ENCODE data around the gene WDR74.
"Not testable (repeated sequence)": the region's sequence is repeated elsewhere in the genome, so short reads cannot be mapped to it uniquely, and the experiment has no call there.

WDR74 gene

GRCh38 chr11:62840721-62841360 is 1.5 kb upstream of the WDR74 start:
- peak; percentile 87 for DNase-seq

GRCh38 chr11:62835336-62835735 is 4.1 kb downstream of the WDR74 start:
- no peak for DNase-seq

GRCh38 chr11:62832336-62833234 is 6.8 kb downstream of the WDR74 start, which contains the start of gene TEX54:
TEX54 (minus strand) TSS chr11:62832841.
- no peak for DNase-seq

- peak; percentile 100 for DNase-seq
Measured at GRCh38 chr11:62831520-62832335, 7.7 kb downstream of the WDR74 start, which contains the start of gene STX5. STX5 (minus strand) TSS chr11:62832051; CDS start chr11:62831243, 808 bp downstream.

GRCh38 chr11:62830904-62831519 is 8.4 kb downstream of the WDR74 start:
- no peak for DNase-seq

GRCh38 chr11:62828130-62828529 is 11.3 kb downstream of the WDR74 start:
- not testable (repeated sequence) for DNase-seq

- DNase-seq, result no peak
Measured at GRCh38 chr11:62823677-62824076, 15.7 kb downstream of the WDR74 start.

GRCh38 chr11:62817129-62817528 is 22.3 kb downstream of the WDR74 start:
- DNase-seq, result no peak

GRCh38 chr11:62816557-62816956 is 22.8 kb downstream of the WDR74 start:
- no peak for DNase-seq

- DNase-seq, result no peak
Measured at GRCh38 chr11:62811659-62812058, 27.7 kb downstream of the WDR74 start.

- DNase-seq, result no peak
Measured at GRCh38 chr11:62810748-62811147, 28.6 kb downstream of the WDR74 start.

- no peak for DNase-seq
Measured at GRCh38 chr11:62806611-62807121, 32.7 kb downstream of the WDR74 start.

- DNase-seq, result peak; percentile 42
Measured at GRCh38 chr11:62805961-62806441, 33.4 kb downstream of the WDR74 start.

GRCh38 chr11:62805076-62805892 is 34.1 kb downstream of the WDR74 start, which contains the start of gene NXF1:
NXF1 (minus strand) TSS chr11:62805440; CDS start chr11:62805356, 84 bp downstream.
- peak; percentile 94 for DNase-seq

GRCh38 chr11:62804310-62805075 is 34.9 kb downstream of the WDR74 start:
- DNase-seq, result peak; percentile 31

- DNase-seq, result no peak
Measured at GRCh38 chr11:62801071-62801470, 38.3 kb downstream of the WDR74 start.

- DNase-seq, result no peak
Measured at GRCh38 chr11:62799486-62799885, 39.9 kb downstream of the WDR74 start.

GRCh38 chr11:62796281-62796680 is 43.1 kb downstream of the WDR74 start:
- no peak for DNase-seq

GRCh38 chr11:62794201-62794775 is 45.1 kb downstream of the WDR74 start:
- no peak for DNase-seq

- no peak for DNase-seq
Measured at GRCh38 chr11:62792202-62792575, 47.2 kb downstream of the WDR74 start.

Data from activated naive CD4-positive, alpha-beta T cell treated with anti-CD3 and anti-CD28 coated beads, Interleukin-2, amount 50 U/mL, for 16 hours (primary cell).